Measurements from ENCODE around the gene VCL. TPM values are rescaled to one million over a fixed set of nuclear protein-coding genes. Genes with fewer than 3 reads are reported as not detected.

Gene VCL
- total and polyA plus RNA-seq, 9 of the 15 experiments (the other 6 are each of a cell fraction or from before 2014, with no cell fraction given): 29.8 to 186 (median 76.4) TPM

- TF ChIP-seq TEAD1 (CRISPR knock-in tag; IDR thresholded peaks at IDR 0.05): peak; percentile 90 to 96
- no peak for TF ChIP-seq ZNF280B (CRISPR knock-in tag; IDR thresholded peaks at IDR 0.05)
- no peak for TF ChIP-seq BRF2 (IDR thresholded peaks at IDR 0.05; ENCODE audit: borderline replicate concordance, insufficient read depth, insufficient read length)
- no peak for TF ChIP-seq LEF1 (IDR thresholded peaks at IDR 0.05)
- TF ChIP-seq NFE2 (IDR thresholded peaks at IDR 0.05; ENCODE audit: low read depth): no peak
- TF ChIP-seq ZEB2 (IDR thresholded peaks at IDR 0.05): no peak
- 0 out of 2 replicates have a peak, but pooled peaks have one; percentile 10 for TF ChIP-seq ELF1 (tag; IDR thresholded peaks at IDR 0.05)
- TF ChIP-seq TAF15 (IDR thresholded peaks at IDR 0.05; ENCODE audit: low read depth, low read length): no peak
- TF ChIP-seq MAFF (IDR thresholded peaks at IDR 0.05; ENCODE audit: low read length): no peak
- TF ChIP-seq RERE (CRISPR knock-in tag; IDR thresholded peaks at IDR 0.05; ENCODE audit: borderline replicate concordance): no peak
- no peak for TF ChIP-seq E2F5 (CRISPR knock-in tag; IDR thresholded peaks at IDR 0.05)
- no peak for TF ChIP-seq PTRF (tag; IDR thresholded peaks at IDR 0.05)
- TF ChIP-seq TBL1XR1 (IDR thresholded peaks at IDR 0.05; ENCODE audit: low read length in 2 of 2): no peak; a peak in 1 of 4 replicates
- peak; percentile 91 for TF ChIP-seq HMGN3 (IDR thresholded peaks at IDR 0.05; ENCODE audit: borderline replicate concordance, extremely low read depth, insufficient read length, low read depth, low read length)
- no peak for TF ChIP-seq ETV6 (IDR thresholded peaks at IDR 0.05; ENCODE audit: borderline replicate concordance in 1 of 2, low read depth in 2 of 2, low read length in 1 of 2)
- TF ChIP-seq ETV6 (CRISPR knock-in tag; IDR thresholded peaks at IDR 0.05; ENCODE audit: borderline replicate concordance): no peak
- TF ChIP-seq TARDBP (IDR thresholded peaks at IDR 0.05): 0 out of 2 replicates have a peak, but pooled peaks have one; percentile 60
Measured at GRCh38 chr10:73997787-73998622, at the start of gene VCL (continued).

Measured in K562 (cell line).